ENCODE results near the gene MYZAP. TPM values are rescaled to one million over a fixed set of nuclear protein-coding genes. Genes with fewer than 3 reads are reported as not detected.

Gene MYZAP
- total and polyA plus RNA-seq, 4 donors, result 0.50 to 1.8 (median 0.99) TPM

DNA sequence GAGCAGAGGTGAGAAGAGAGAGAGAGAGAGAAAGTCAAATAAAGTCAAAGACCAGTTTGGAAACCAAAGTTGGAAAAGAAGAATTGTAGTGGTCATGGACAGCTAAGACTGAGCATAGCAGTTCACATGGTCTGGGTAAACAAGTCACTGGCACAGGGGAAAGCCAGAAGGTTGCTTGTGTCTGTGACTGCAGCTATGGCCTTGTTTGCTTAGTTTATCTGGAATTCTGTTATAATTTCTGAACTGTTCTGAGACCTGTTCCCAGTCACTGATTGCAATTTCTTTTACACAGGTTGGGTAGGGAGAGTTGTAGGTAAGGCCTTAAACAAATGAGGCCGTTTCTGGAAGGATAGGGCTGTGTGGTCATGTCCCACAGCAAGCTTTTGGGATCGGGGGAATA is 43.4 kb upstream of the MYZAP start:
- H3K27ac ChIP-seq (ENCODE audit: low read depth in 1 of 2, low read length in 2 of 2), result no peak overlapping the region
- no peak for DNase-seq (ENCODE audit: low spot score)

GRCh38 chr15:57548835-57549234 is 42.9 kb upstream of the MYZAP start:
- Histone ChIP-seq H3K27ac (ENCODE audit: low read depth in 1 of 2, low read length in 2 of 2) (no peak overlapping the region), H3K36me3 (ENCODE audit: control insufficient read depth in 4 of 4, insufficient read depth in 3 of 4, low read depth in 1 of 4, low read length in 3 of 4) (peaks cover 8 to 66% (median 35%) of the 10 kb centered on the region in 4 donors), H3K4me1 (ENCODE audit: control insufficient read depth in 4 of 4, insufficient read depth in 4 of 4, low read length in 3 of 4) (peaks cover 0 to 11% (median 5%) of the 10 kb centered on the region in 4 donors), H3K9ac (ENCODE audit: low read depth in 1 of 2, low read length in 2 of 2) (no peak overlapping the region), H3K9me3 (ENCODE audit: control insufficient read depth in 4 of 4, low read length in 3 of 4) (no peaks in the 10 kb centered on the region), H3K27me3 (ENCODE audit: control insufficient read depth in 4 of 4, insufficient read depth in 4 of 4, low read length in 3 of 4) (no peaks in the 10 kb centered on the region), H3K4me3 (ENCODE audit: low read depth in 1 of 3, low read length in 3 of 3) (no peak overlapping the region)
- DNase-seq (ENCODE audit: low spot score), result no peak
- 88% methylated on average over 5 of the region's 5 CpGs for WGBS
- TF ChIP-seq, protein P1, sequence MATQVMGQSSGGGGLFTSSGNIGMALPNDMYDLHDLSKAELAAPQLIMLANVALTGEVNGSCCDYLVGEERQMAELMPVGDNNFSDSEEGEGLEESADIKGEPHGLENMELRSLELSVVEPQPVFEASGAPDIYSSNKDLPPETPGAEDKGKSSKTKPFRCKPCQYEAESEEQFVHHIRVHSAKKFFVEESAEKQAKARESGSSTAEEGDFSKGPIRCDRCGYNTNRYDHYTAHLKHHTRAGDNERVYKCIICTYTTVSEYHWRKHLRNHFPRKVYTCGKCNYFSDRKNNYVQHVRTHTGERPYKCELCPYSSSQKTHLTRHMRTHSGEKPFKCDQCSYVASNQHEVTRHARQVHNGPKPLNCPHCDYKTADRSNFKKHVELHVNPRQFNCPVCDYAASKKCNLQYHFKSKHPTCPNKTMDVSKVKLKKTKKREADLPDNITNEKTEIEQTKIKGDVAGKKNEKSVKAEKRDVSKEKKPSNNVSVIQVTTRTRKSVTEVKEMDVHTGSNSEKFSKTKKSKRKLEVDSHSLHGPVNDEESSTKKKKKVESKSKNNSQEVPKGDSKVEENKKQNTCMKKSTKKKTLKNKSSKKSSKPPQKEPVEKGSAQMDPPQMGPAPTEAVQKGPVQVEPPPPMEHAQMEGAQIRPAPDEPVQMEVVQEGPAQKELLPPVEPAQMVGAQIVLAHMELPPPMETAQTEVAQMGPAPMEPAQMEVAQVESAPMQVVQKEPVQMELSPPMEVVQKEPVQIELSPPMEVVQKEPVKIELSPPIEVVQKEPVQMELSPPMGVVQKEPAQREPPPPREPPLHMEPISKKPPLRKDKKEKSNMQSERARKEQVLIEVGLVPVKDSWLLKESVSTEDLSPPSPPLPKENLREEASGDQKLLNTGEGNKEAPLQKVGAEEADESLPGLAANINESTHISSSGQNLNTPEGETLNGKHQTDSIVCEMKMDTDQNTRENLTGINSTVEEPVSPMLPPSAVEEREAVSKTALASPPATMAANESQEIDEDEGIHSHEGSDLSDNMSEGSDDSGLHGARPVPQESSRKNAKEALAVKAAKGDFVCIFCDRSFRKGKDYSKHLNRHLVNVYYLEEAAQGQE (IDR thresholded peaks at IDR 0.05), result no peak
- no peak for TF ChIP-seq EGR1 (IDR thresholded peaks at IDR 0.05; ENCODE audit: low read depth in 2 of 2)
- TF ChIP-seq NR2F2 (IDR thresholded peaks at IDR 0.05), result no peak
- no peak for TF ChIP-seq RAD21 (IDR thresholded peaks at IDR 0.05)
- TF ChIP-seq GABPA (IDR thresholded peaks at IDR 0.05 in 1 of 2, conservative IDR thresholded peaks at IDR 0.05 in 1 of 2), result no peak
- no peak for TF ChIP-seq SP1 (IDR thresholded peaks at IDR 0.05)
- no peak for TF ChIP-seq RXRA (IDR thresholded peaks at IDR 0.05)
- TF ChIP-seq FOXA1 (IDR thresholded peaks at IDR 0.05), result no peak
- no peak for TF ChIP-seq HNF4G (IDR thresholded peaks at IDR 0.05)
- TF ChIP-seq TAF1 (conservative IDR thresholded peaks at IDR 0.05), result no peak

More for the DNA sequence above, 43.4 kb upstream of the MYZAP start:
- Histone ChIP-seq H3K9ac (ENCODE audit: low read depth in 1 of 2, low read length in 2 of 2) (no peak overlapping the region), H3K27me3 (ENCODE audit: control insufficient read depth in 4 of 4, insufficient read depth in 4 of 4, low read length in 3 of 4) (no peaks in the 10 kb centered on the region), H3K9me3 (ENCODE audit: control insufficient read depth in 4 of 4, low read length in 3 of 4) (no peaks in the 10 kb centered on the region), H3K4me1 (ENCODE audit: control insufficient read depth in 4 of 4, insufficient read depth in 4 of 4, low read length in 3 of 4) (peaks cover 0 to 8% (median 4%) of the 10 kb centered on the region in 4 donors), H3K36me3 (ENCODE audit: control insufficient read depth in 4 of 4, insufficient read depth in 3 of 4, low read depth in 1 of 4, low read length in 3 of 4) (peaks cover 8 to 71% (median 38%) of the 10 kb centered on the region in 4 donors), H3K4me3 (ENCODE audit: low read depth in 1 of 3, low read length in 3 of 3) (no peak overlapping the region)
- 79% methylated on average over 2 of the region's 2 CpGs for WGBS
- TF ChIP-seq ATF3 (IDR thresholded peaks at IDR 0.05) (no peak), RXRA (IDR thresholded peaks at IDR 0.05) (peak in 1 of 2 donors; percentile 12), FOXA2 (IDR thresholded peaks at IDR 0.05) (peak; percentile 52), HNF4A (conservative IDR thresholded peaks at IDR 0.05) (peak in 1 of 2 donors; percentile 7), HNF4G (IDR thresholded peaks at IDR 0.05) (no peak)

DNA sequence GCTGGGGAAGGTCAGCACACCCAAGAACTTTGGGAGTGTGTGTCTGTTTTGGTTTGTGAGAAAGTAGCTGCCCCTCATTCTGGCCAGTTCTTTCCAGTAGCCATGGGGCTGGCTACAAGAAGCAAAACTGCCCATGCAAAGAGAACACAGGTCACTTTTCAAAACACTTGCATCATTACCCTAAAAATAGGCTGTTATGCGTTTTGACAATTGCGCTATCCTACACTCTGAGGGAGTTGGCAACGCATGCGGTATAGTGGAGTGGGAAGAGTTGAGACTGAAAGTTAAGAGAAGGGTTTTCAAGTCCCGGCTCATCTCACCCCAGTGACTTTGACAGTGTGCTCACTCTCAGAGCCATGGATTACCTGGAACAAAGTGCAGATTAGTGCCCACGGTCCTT is 41.8 kb upstream of the MYZAP start:
- TF ChIP-seq TAF1 (conservative IDR thresholded peaks at IDR 0.05) (no peak), SP1 (IDR thresholded peaks at IDR 0.05) (no peak), FOXA2 (IDR thresholded peaks at IDR 0.05) (no peak)
- TF ChIP-seq, protein P1 (IDR thresholded peaks at IDR 0.05), result no peak
- TF ChIP-seq, protein P2, sequence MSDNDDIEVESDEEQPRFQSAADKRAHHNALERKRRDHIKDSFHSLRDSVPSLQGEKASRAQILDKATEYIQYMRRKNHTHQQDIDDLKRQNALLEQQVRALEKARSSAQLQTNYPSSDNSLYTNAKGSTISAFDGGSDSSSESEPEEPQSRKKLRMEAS (IDR thresholded peaks at IDR 0.05), result no peak

More for the DNA sequence above, 41.8 kb upstream of the MYZAP start:
- H3K9ac ChIP-seq (ENCODE audit: low read depth in 1 of 2, low read length in 2 of 2), result no peak overlapping the region
- no peaks in the 10 kb centered on the region for H3K27me3 ChIP-seq (ENCODE audit: control insufficient read depth in 4 of 4, insufficient read depth in 4 of 4, low read length in 3 of 4)
- peaks cover 5 to 56% (median 26%) of the 10 kb centered on the region in 4 donors for H3K36me3 ChIP-seq (ENCODE audit: control insufficient read depth in 4 of 4, insufficient read depth in 3 of 4, low read depth in 1 of 4, low read length in 3 of 4)
- H3K9me3 ChIP-seq (ENCODE audit: control insufficient read depth in 4 of 4, low read length in 3 of 4), result no peaks in the 10 kb centered on the region
- WGBS, result 86% methylated on average over 6 of the region's 6 CpGs
- H3K4me3 ChIP-seq (ENCODE audit: low read depth in 1 of 3, low read length in 3 of 3), result no peak overlapping the region
- H3K27ac ChIP-seq (ENCODE audit: low read depth in 1 of 2, low read length in 2 of 2), result no peak overlapping the region
- peaks cover 0 to 15% (median 6%) of the 10 kb centered on the region in 4 donors for H3K4me1 ChIP-seq (ENCODE audit: control insufficient read depth in 4 of 4, insufficient read depth in 4 of 4, low read length in 3 of 4)
- no peak for DNase-seq (ENCODE audit: low spot score)

All from liver (tissue), 9 donors.